HFFc6 (cell line): ENCODE measurements around the gene RNLS. TPM values are rescaled to one million over a fixed set of nuclear protein-coding genes. Genes with fewer than 3 reads are reported as not detected.

Source experiments
- DNase-seq: peaks from one replicate; pipeline ENCODE4 v3.0.0-alpha.2; 2018
- H3K27ac Mint-ChIP-seq: 2 replicates; pipeline ENCODE4 v1.8.0; 2020; ENCODE audit warnings: mild to moderate bottlenecking, mixed read lengths
- H3K27me3 Mint-ChIP-seq: 2 replicates; pipeline ENCODE4 v1.8.0; 2021; ENCODE audit warnings: mild to moderate bottlenecking, moderate library complexity, mixed read lengths; ENCODE audit not compliant: insufficient read depth
- H3K36me3 Mint-ChIP-seq: 2 replicates; pipeline ENCODE4 v1.8.0; 2021; ENCODE audit warnings: low read depth, mixed read lengths
- H3K4me1 Mint-ChIP-seq: 2 replicates; pipeline ENCODE4 v1.8.0; 2020; ENCODE audit warnings: low read depth, mixed read lengths
- H3K4me3 Mint-ChIP-seq: 2 replicates; pipeline ENCODE4 v1.8.0; 2020; ENCODE audit warnings: mild to moderate bottlenecking, moderate library complexity, mixed read lengths
- H3K9me3 Mint-ChIP-seq: 2 replicates; pipeline ENCODE4 v1.8.0; 2020; ENCODE audit warnings: mild to moderate bottlenecking, mixed read lengths
- CTCF ChIP-seq: fragments of 200-600 bp; sonication (generic); IDR thresholded peaks from 2 replicates; pipeline ENCODE4 v1.5.0; 2021; ENCODE audit warnings: antibody characterized with exemption, mild to moderate bottlenecking
- total RNA-seq, 6 experiments: library from RNA; stranded (reverse); fragmentation: NEBNext Ultra II Directional; extraction: Animal tissue kit (Norgen Biotek cat#: 25700); gene quantifications; 2 replicates in 1 of 6; 3 replicates in 5 of 6; pipeline ENCODE4 v1.2.3, GENCODE V29; 2021

The RNLS gene
- total RNA-seq, 6 experiments from 2014 or later: 1.8 to 3.1 (median 2.4) TPM

GRCh38 chr10:88389456-88389855, 193.7 kb downstream of the RNLS start:
- Mint-ChIP-seq H3K36me3 (0 out of 2 replicates have a peak, but pooled peaks cover 4% of the 10 kb centered on the region), H3K4me3 (no peak overlapping the region), H3K27ac (no peak overlapping the region), H3K27me3 (no peaks in the 10 kb centered on the region), H3K4me1 (peaks cover 8% of the 10 kb centered on the region; the same call in 1 of the 2 replicates), H3K9me3 (peaks cover 6% of the 10 kb centered on the region)
- TF ChIP-seq CTCF: peak; percentile 88
- peak; percentile 50 for DNase-seq

GRCh38 chr10:88388324-88388723, 194.8 kb downstream of the RNLS start:
- Mint-ChIP-seq H3K27ac (no peak overlapping the region), H3K4me3 (no peak overlapping the region), H3K9me3 (no peaks in the 10 kb centered on the region), H3K27me3 (no peaks in the 10 kb centered on the region), H3K36me3 (no peaks in the 10 kb centered on the region), H3K4me1 (peaks cover 8% of the 10 kb centered on the region; the same call in 1 of the 2 replicates)
- TF ChIP-seq CTCF: no peak
- no peak for DNase-seq

GRCh38 chr10:88386821-88387773, 196.0 kb downstream of the RNLS start:
- no peak for TF ChIP-seq CTCF
- no peak overlapping the region for H3K27ac Mint-ChIP-seq

GRCh38 chr10:88386204-88386788, 196.8 kb downstream of the RNLS start:
- peaks cover 8% of the 10 kb centered on the region; the same call in 1 of the 2 replicates for H3K4me1 Mint-ChIP-seq
- DNase-seq: no peak
- H3K36me3 Mint-ChIP-seq: peaks cover 4% of the 10 kb centered on the region; the same call in 1 of the 2 replicates
- TF ChIP-seq CTCF: no peak
- no peaks in the 10 kb centered on the region for H3K27me3 Mint-ChIP-seq
- no peaks in the 10 kb centered on the region for H3K9me3 Mint-ChIP-seq
- H3K4me3 Mint-ChIP-seq: peak overlapping the region; percentile 36
- H3K27ac Mint-ChIP-seq: no peak overlapping the region

More at GRCh38 chr10:88386821-88387773, 196.0 kb downstream of the RNLS start:
- Mint-ChIP-seq H3K27me3 (no peaks in the 10 kb centered on the region), H3K4me3 (no peak overlapping the region), H3K36me3 (peaks cover 4% of the 10 kb centered on the region; the same call in 1 of the 2 replicates), H3K9me3 (no peaks in the 10 kb centered on the region), H3K4me1 (peaks cover 8% of the 10 kb centered on the region; the same call in 1 of the 2 replicates)
- DNase-seq: peak; percentile 32

GRCh38 chr10:88385601-88386203, 197.4 kb downstream of the RNLS start:
- Mint-ChIP-seq H3K27me3 (no peaks in the 10 kb centered on the region), H3K36me3 (peaks cover 4% of the 10 kb centered on the region; the same call in 1 of the 2 replicates), H3K27ac (no peak overlapping the region), H3K4me3 (no peak overlapping the region), H3K9me3 (no peaks in the 10 kb centered on the region), H3K4me1 (peaks cover 8% of the 10 kb centered on the region; the same call in 1 of the 2 replicates)
- TF ChIP-seq CTCF: no peak
- no peak for DNase-seq
